SW480 (cell line): ENCODE data around the gene LDHAL6B.
"Not testable (repeated sequence)": the region's sequence is repeated elsewhere in the genome, so short reads cannot be mapped to it uniquely, and the experiment has no call there.

ENCODE experiments used
- DNase-seq: peaks from one replicate; pipeline ENCODE4 v3.0.0-alpha.2; 2016; ENCODE audit warnings: low spot score

Gene LDHAL6B

GRCh38 chr15:59206623-59207183, at the start of gene LDHAL6B:
Gene LDHAL6B, plus strand, starts transcription at chr15:59206843. Its CDS starts 98 bp downstream, at chr15:59206941.
- DNase-seq: no peak

GRCh38 chr15:59157396-59157795, 49.2 kb upstream of the LDHAL6B start:
- DNase-seq: no peak

GRCh38 chr15:59157840-59158700, 48.6 kb upstream of the LDHAL6B start:
- no peak for DNase-seq

GRCh38 chr15:59158701-59159034, 48.0 kb upstream of the LDHAL6B start:
- DNase-seq: no peak

GRCh38 chr15:59159210-59159609, 47.4 kb upstream of the LDHAL6B start:
- no peak for DNase-seq

GRCh38 chr15:59160880-59161593, 45.6 kb upstream of the LDHAL6B start:
- peak; percentile 22 for DNase-seq

- not testable (repeated sequence) for DNase-seq
Measured at GRCh38 chr15:59162080-59162479, 44.6 kb upstream of the LDHAL6B start.

- no peak for DNase-seq
Measured at GRCh38 chr15:59165726-59166125, 40.9 kb upstream of the LDHAL6B start.

GRCh38 chr15:59166166-59166565, 40.5 kb upstream of the LDHAL6B start:
- no peak for DNase-seq

- DNase-seq: no peak
Measured at GRCh38 chr15:59166601-59167265, 39.9 kb upstream of the LDHAL6B start.

GRCh38 chr15:59168536-59168935, 38.1 kb upstream of the LDHAL6B start:
- DNase-seq: no peak

GRCh38 chr15:59169251-59169708, 37.4 kb upstream of the LDHAL6B start:
- no peak for DNase-seq

GRCh38 chr15:59170295-59171066, 36.2 kb upstream of the LDHAL6B start:
- DNase-seq: peak; percentile 64

- DNase-seq: no peak
Measured at GRCh38 chr15:59171067-59171397, 35.6 kb upstream of the LDHAL6B start.

- DNase-seq: no peak
Measured at GRCh38 chr15:59172289-59172901, 34.2 kb upstream of the LDHAL6B start.

- no peak for DNase-seq
Measured at GRCh38 chr15:59173194-59173593, 33.4 kb upstream of the LDHAL6B start.

GRCh38 chr15:59174151-59174834, 32.4 kb upstream of the LDHAL6B start:
- no peak for DNase-seq

- DNase-seq: peak; percentile 69
Measured at GRCh38 chr15:59174835-59175831, 31.5 kb upstream of the LDHAL6B start.

GRCh38 chr15:59176653-59177316, 29.9 kb upstream of the LDHAL6B start:
- DNase-seq: no peak
